Activated CD4-positive, alpha-beta T cell treated with anti-CD3 and anti-CD28 coated beads for 36 hours (primary cell): ENCODE results near the gene GRPEL1. TPM values are rescaled to one million over a fixed set of nuclear protein-coding genes. Genes with fewer than 3 reads are reported as not detected.
"Not testable (repeated sequence)": the region's sequence is repeated elsewhere in the genome, so short reads cannot be mapped to it uniquely, and the experiment has no call there.

Experiments used
- ATAC-seq: fragments of 200-7000 bp; cut with Tn5 transposase; one replicate; pipeline ENCODE4 v1.10.0; 2021; ENCODE audit warnings: mild to moderate bottlenecking, moderate library complexity
- CTCF ChIA-PET: fragments of 350-600 bp; sonication (Branson Sonifier 250); formaldehyde crosslinking; loops from one replicate; lab custom pipeline; 2021; ENCODE audit warnings: antibody characterized with exemption; lab: Charles Lee
- POLR2A ChIA-PET: fragments of 350-600 bp; sonication (Branson Sonifier 250); formaldehyde crosslinking; loops from one replicate; lab custom pipeline; 2021; ENCODE audit warnings: antibody characterized with exemption, inconsistent platforms; lab: Charles Lee
- DNase-seq: peaks from one replicate; pipeline ENCODE4 v3.0.0-alpha.2; 2020
- H3K27ac Mint-ChIP-seq: one replicate; pipeline ENCODE4 v1.8.0; 2021; ENCODE audit warnings: mixed read lengths
- H3K27me3 Mint-ChIP-seq: one replicate; pipeline ENCODE4 v1.8.0; 2021; ENCODE audit warnings: mixed read lengths
- H3K36me3 Mint-ChIP-seq: one replicate; pipeline ENCODE4 v1.8.0; 2021; ENCODE audit warnings: low read depth, mixed read lengths
- H3K4me1 Mint-ChIP-seq: one replicate; pipeline ENCODE4 v1.8.0; 2021; ENCODE audit warnings: mixed read lengths
- H3K4me3 Mint-ChIP-seq: one replicate; pipeline ENCODE4 v1.8.0; 2021; ENCODE audit warnings: mild to moderate bottlenecking, moderate library complexity, mixed read lengths
- H3K9me3 Mint-ChIP-seq: one replicate; pipeline ENCODE4 v1.8.0; 2021; ENCODE audit warnings: low read depth, mixed read lengths
- intact Hi-C, 2 experiments: fragments of 100-400 bp; cut with DNase I in 1 of 2; cut with micrococcal nuclease in 1 of 2; formaldehyde crosslinking; loops; one replicate each; pipeline versions ENCODE4 v1.14.2 to v1.15.1; 2022 to 2024; cut with DNase I, micrococcal nuclease
- total RNA-seq, 2 experiments: library from RNA; stranded (reverse); gene quantifications; one replicate each; pipeline ENCODE4 v1.2.3, GENCODE V29; 2021

The GRPEL1 gene
- total RNA-seq, 2 experiments from 2014 or later, result 81.0 to 93.0 TPM

DNA sequence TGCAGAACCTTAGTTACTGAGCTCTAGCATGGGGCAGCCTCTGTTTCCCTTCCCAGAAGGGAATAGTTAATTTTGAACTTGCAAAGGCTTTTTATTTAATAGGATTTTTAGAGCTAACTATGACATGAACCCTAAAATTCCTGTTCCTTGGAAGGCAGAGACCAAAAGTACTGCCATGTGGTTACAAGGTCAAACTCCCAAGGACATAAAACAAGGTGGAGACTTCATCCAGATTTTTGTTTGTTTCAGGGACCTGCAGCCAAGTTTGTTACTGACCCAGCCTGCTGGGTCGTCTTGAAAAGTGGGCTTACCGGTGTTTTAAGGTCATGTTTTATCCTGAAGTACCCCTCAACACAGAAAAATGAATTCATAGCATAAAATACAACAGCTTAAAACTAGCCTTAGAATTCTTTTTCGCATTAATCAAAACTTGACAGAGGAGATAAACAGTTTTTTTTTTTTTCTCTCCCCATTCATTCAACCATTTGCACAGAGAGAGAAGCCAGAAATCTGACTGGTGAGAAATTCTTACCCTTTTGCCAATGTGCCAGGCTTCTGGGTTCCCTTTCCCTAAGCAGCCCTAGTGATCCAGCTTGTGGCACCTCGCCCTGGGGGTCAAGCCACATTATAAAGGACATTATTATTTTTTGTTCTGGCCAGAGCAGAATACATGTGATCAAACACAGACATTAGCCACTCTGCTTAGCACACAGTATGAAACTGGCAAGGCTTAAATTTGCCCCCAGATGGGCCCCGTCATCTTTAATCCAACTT, 21.5 kb upstream of the GRPEL1 start:
- no peaks in the 10 kb centered on the region for H3K4me1 Mint-ChIP-seq
- DNase-seq (no peak), ATAC-seq (no peak)
- H3K27ac Mint-ChIP-seq, result no peak overlapping the region
- peaks cover 24% of the 10 kb centered on the region for H3K27me3 Mint-ChIP-seq
- H3K36me3 Mint-ChIP-seq, result no peaks in the 10 kb centered on the region
- ChIA-PET POLR2A (no interaction called here), CTCF (interaction anchor here (1.0 kb wide), 1 partner anchor 12 kb away, joined by 3 read pairs; no protein-coding TSS in a partner anchor)
- intact Hi-C loops, result no loop called here
- no peaks in the 10 kb centered on the region for H3K9me3 Mint-ChIP-seq
- no peak overlapping the region for H3K4me3 Mint-ChIP-seq

DNA sequence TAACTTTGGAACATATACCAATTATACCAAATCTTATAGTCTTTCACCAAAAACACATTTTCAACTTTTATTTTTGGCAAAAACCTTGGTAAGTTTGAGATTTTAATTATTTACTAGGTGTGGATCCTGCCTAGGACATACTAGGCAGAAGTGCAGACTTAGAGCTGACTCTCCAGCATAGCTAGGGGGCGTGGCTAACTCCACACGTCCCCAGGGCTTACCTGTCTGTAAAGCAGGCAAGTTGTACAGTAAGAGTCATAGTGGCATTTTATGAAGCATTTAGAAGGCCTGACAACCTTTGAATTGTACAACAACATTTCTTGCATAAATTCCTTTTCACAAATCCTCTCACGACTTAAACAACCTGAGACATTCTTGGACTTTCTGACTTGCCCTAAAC, 19.2 kb upstream of the GRPEL1 start:
- intact Hi-C loops, result no loop called here
- H3K27ac Mint-ChIP-seq, result no peak overlapping the region
- H3K4me3 Mint-ChIP-seq, result no peak overlapping the region
- peaks cover 36% of the 10 kb centered on the region for H3K27me3 Mint-ChIP-seq
- ATAC-seq (no peak), DNase-seq (no peak)
- no peaks in the 10 kb centered on the region for H3K9me3 Mint-ChIP-seq
- POLR2A ChIA-PET, result no interaction called here
- CTCF ChIA-PET, result interaction anchor here (2.2 kb wide), 1 partner anchor 16 kb away, joined by 6 read pairs; no protein-coding TSS in a partner anchor
- no peaks in the 10 kb centered on the region for H3K4me1 Mint-ChIP-seq
- H3K36me3 Mint-ChIP-seq, result no peaks in the 10 kb centered on the region

DNA sequence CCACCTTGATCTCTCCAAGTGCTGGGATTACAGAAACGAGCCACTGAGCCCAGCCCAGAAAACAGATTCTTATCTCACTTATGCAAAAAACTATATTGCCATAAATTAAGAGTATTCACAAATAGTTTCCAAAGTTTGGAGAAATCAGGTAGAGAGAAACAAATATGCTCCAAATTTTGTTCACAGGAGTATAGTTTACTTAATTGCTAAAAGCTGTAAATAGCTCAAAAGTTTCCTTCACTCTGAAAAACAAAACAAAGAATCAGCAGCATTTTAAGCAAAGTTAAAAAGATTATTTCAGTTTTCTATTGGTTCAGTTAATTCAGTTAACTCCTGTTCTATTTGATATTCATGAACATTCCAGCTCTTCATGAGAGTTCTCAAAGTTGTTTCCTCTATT, 18.5 kb upstream of the GRPEL1 start:
- H3K27ac Mint-ChIP-seq, result no peak overlapping the region
- ChIA-PET POLR2A (no interaction called here), CTCF (interaction anchor here (2.2 kb wide), 1 partner anchor 15 kb away, joined by 6 read pairs; no protein-coding TSS in a partner anchor)
- peaks cover 32% of the 10 kb centered on the region for H3K27me3 Mint-ChIP-seq
- ATAC-seq (no peak), DNase-seq (no peak)
- no peaks in the 10 kb centered on the region for H3K36me3 Mint-ChIP-seq
- no peaks in the 10 kb centered on the region for H3K9me3 Mint-ChIP-seq
- H3K4me3 Mint-ChIP-seq, result no peak overlapping the region
- intact Hi-C loops, result no loop called here
- no peaks in the 10 kb centered on the region for H3K4me1 Mint-ChIP-seq

DNA sequence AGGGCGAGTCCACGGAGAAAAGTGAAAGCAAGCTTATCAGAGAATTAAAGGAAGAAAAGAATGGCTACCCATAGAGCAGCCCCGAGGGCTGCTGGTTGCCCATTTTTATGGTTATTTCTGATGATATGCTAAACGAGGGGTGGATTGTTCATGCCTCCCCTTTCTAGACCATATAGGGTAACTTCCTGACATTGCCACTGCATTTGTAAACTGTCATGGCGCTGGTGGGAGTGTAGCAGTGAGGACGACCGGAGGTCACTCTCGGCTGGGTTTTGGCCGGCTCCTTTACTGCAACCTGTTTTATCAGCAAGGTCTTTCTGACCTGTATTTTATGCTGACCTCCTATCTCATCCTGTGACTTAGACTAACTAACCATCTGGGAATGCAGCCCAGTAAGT, 16.7 kb upstream of the GRPEL1 start:
- DNase-seq, H3K9me3 Mint-ChIP-seq, ATAC-seq, intact Hi-C loops, POLR2A ChIA-PET, H3K27ac Mint-ChIP-seq, H3K36me3 Mint-ChIP-seq, H3K4me1 Mint-ChIP-seq, H3K4me3 Mint-ChIP-seq: not testable (repeated sequence)
- H3K27me3 Mint-ChIP-seq, result peaks cover 27% of the 10 kb centered on the region
- CTCF ChIA-PET, result interaction anchor here (0.7 to 2.2 kb wide), 6 partner anchors 12 to 1356 kb away, joined by 3 to 6 read pairs (median 4); no protein-coding TSS in a partner anchor

DNA sequence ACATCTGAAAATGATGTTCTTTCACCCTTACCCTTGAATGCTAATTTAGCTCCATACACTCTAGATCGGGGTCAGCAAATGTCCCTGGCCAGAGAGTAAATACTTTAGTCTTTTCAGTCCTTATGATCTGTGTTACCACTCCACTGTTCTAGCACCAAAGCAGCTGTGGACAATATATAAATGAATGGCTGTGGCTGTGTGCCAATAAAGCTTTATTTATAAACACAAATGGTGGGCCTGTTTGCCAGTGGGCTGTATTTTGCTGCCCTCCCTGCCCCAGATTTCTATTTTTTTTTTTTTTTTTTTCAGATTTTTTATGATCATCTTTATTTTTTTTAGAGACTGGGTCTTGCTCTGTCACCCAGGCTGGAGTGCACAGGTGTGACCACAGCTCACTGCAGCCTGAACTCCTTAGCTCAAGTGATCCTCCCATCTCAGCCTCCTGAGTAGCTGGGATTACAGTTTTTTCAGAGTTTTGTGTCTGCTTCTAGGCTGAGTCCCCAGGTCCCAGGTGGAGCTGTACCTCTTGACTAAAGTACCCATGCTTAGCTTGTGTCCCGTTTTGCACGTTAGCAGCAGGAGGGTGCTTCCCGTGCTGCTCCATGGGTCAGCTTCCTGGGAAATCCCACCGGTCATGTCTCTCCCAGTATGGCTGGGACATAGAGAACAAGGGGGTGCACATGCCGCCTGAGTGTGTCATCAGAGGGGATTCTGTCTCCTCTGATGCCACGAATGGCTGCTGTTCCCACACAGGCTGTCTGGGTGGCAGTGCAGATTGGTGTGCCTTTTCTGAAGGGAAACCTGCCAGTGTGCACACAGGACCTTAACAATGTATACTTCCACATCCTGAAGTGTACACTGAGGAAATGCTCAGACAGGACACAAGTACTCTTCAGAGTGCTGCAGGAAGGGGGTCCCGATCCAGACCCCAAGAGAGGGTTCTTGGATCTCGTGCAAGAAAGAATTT, 16.0 kb upstream of the GRPEL1 start:
- ATAC-seq, result no peak
- no peak overlapping the region for H3K4me3 Mint-ChIP-seq
- peaks cover 27% of the 10 kb centered on the region for H3K27me3 Mint-ChIP-seq
- DNase-seq, result no peak
- H3K27ac Mint-ChIP-seq, result no peak overlapping the region
- no peaks in the 10 kb centered on the region for H3K36me3 Mint-ChIP-seq
- H3K4me1 Mint-ChIP-seq, result no peaks in the 10 kb centered on the region
- POLR2A ChIA-PET, result no interaction called here
- CTCF ChIA-PET, result interaction anchor here (0.6 to 1.8 kb wide), 11 partner anchors 12 to 1131 kb away, joined by 3 to 9 read pairs (median 4); partner anchors contain the start of gene TADA2B
- intact Hi-C loops, result no loop called here
- peaks cover 2% of the 10 kb centered on the region for H3K9me3 Mint-ChIP-seq

DNA sequence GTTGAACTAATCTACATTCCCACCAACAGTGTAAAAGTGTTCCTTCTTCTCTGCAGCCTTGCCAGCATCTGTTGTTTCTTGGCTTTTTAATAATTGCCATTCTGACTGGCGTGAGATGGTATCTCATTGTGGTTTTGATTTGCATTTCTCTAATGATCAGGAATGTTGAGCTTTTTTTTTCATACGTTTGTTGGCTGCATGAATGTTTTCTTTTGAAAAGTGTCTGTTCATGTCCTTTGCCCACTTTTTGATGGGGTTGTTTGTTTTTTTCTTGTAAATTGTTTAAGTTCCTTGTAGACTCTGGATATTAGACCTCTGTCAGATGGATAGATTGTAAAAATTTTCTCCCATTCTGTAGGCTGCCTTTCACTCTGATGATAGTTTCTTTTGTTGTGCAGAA, 12.0 kb upstream of the GRPEL1 start:
- POLR2A ChIA-PET, DNase-seq, H3K4me3 Mint-ChIP-seq, H3K9me3 Mint-ChIP-seq, H3K27ac Mint-ChIP-seq, intact Hi-C loops, ATAC-seq, H3K36me3 Mint-ChIP-seq, H3K4me1 Mint-ChIP-seq: not testable (repeated sequence)
- CTCF ChIA-PET, result interaction anchor here (1.1 to 2.5 kb wide), 3 partner anchors 9 to 22 kb away, joined by 3 to 6 read pairs (median 5); no protein-coding TSS in a partner anchor
- H3K27me3 Mint-ChIP-seq, result peaks cover 20% of the 10 kb centered on the region

DNA sequence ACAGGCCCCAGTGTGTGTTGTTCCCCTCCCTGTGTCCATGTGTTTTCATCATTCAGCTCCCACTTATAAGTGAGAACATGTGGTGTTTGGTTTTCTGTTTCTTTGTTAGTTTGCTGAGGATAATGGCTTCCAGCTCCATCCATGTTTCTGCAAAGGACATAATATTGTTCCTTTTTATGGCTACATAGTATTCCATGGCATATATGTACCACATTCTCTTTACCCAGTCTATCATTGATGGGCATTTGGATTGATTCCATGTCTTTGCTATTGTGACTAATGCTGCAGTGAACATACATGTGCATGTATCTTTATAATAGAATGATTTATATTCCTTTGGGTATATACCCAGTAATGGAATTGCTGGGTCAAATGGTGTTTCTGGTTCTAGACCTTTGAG, 11.6 kb upstream of the GRPEL1 start:
- POLR2A ChIA-PET, DNase-seq: not testable (repeated sequence)

DNA sequence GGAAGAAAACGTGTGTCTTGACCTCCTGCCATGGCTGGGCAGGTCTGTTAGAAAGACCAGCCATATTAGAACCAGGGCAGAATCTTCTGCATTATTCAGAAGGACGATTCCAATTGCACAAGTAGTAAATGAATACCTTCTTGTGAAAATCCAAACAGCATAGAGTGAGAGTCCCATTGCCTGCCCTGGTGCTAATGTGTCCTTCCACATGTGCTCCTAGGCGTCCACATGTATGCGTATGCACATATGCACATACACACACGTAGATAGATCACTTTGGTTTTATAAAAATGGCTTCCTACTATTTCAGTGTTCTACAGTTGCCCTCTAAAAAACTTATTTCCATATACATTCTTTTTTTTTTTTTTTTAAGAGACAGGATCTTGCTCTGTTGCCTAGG, 10.2 kb upstream of the GRPEL1 start:
- Mint-ChIP-seq H3K27me3 (peaks cover 6% of the 10 kb centered on the region), H3K4me1 (no peaks in the 10 kb centered on the region), H3K27ac (no peak overlapping the region), H3K4me3 (no peak overlapping the region), H3K36me3 (no peaks in the 10 kb centered on the region), H3K9me3 (peaks cover 2% of the 10 kb centered on the region)
- DNase-seq (no peak), ATAC-seq (no peak)
- CTCF ChIA-PET, result interaction anchor here (1.7 kb wide), 1 partner anchor 23 kb away, joined by 4 read pairs; no protein-coding TSS in a partner anchor
- intact Hi-C loops, result no loop called here
- POLR2A ChIA-PET, result no interaction called here

More for the DNA sequence above, 11.6 kb upstream of the GRPEL1 start:
- intact Hi-C loops, H3K27ac Mint-ChIP-seq, H3K9me3 Mint-ChIP-seq, H3K36me3 Mint-ChIP-seq, H3K4me1 Mint-ChIP-seq, H3K4me3 Mint-ChIP-seq, ATAC-seq: not testable (repeated sequence)
- CTCF ChIA-PET, result interaction anchor here (1.4 to 2.5 kb wide), 3 partner anchors 9 to 22 kb away, joined by 4 to 6 read pairs (median 5); no protein-coding TSS in a partner anchor
- H3K27me3 Mint-ChIP-seq, result peaks cover 17% of the 10 kb centered on the region

DNA sequence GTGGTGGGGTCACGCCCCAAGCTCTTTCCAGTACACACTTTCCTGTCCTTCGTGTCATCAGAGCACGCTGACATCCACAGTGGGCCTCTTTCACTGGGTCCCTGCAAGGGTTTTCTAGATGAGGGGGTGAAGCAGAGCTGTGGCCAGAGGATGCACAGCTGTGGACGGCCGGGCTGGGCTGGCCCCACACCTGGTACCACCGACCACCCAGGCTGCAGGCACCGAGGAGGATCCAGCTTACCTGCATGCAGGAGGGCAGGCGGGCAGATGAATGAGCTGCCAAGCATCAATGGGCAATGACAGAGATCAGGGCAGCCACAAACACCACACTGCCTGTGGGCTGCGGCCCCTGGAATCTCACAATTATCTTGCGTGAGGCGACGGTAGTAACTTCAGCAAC, 9.5 kb upstream of the GRPEL1 start:
- peaks cover 2% of the 10 kb centered on the region for H3K27me3 Mint-ChIP-seq
- H3K9me3 Mint-ChIP-seq, result peaks cover 2% of the 10 kb centered on the region
- intact Hi-C loops, result no loop called here
- DNase-seq (no peak), ATAC-seq (no peak)
- CTCF ChIA-PET, result interaction anchor here (0.9 kb wide), 1 partner anchor 24 kb away, joined by 3 read pairs; no protein-coding TSS in a partner anchor
- no peaks in the 10 kb centered on the region for H3K36me3 Mint-ChIP-seq
- POLR2A ChIA-PET, result no interaction called here
- no peaks in the 10 kb centered on the region for H3K4me1 Mint-ChIP-seq
- H3K4me3 Mint-ChIP-seq, result no peak overlapping the region
- no peak overlapping the region for H3K27ac Mint-ChIP-seq

DNA sequence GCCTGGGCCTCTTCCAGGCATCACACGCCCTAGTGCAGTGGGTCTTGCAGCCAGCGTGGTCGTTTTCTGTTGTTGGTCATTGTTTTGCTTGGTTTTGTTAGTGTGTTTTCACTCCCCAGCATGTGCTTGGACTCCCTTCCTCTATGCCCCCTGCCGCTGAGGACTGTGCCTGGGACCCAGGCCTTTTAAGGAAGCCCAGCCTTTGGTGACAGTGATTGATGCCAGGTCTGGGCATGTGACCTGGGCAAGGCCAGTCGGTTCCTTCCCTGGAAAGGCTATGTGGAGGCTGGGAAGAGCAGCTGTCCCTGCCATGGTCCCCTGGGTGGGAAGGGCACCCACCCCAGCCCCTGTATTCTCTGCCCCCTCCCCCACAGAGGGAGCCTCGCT, 8.8 kb upstream of the GRPEL1 start:
- ATAC-seq (no peak), DNase-seq (no peak)
- no peaks in the 10 kb centered on the region for H3K4me1 Mint-ChIP-seq
- POLR2A ChIA-PET, result no interaction called here
- H3K4me3 Mint-ChIP-seq, result no peak overlapping the region
- no peaks in the 10 kb centered on the region for H3K36me3 Mint-ChIP-seq
- H3K27me3 Mint-ChIP-seq, result no peaks in the 10 kb centered on the region
- H3K9me3 Mint-ChIP-seq, result peaks cover 2% of the 10 kb centered on the region
- CTCF ChIA-PET, result interaction anchor here (0.9 kb wide), 1 partner anchor 24 kb away, joined by 3 read pairs; no protein-coding TSS in a partner anchor
- H3K27ac Mint-ChIP-seq, result no peak overlapping the region
- intact Hi-C loops, result no loop called here
